GM21619 (cell line): ENCODE measurements around the gene COCH.

Source experiments
- ATAC-seq: cut with Tn5 transposase; IDR thresholded peaks from one replicate; pipeline ENCODE4 v1.9.1; 2021; ENCODE audit not compliant: unreplicated experiment

Gene COCH

GRCh38 chr14:30874120-30874998 lies at the start of gene COCH:
TSS of gene COCH (plus strand) at chr14:30874559. CDS start at chr14:30874939, 380 bp downstream.
- ATAC-seq = peak; percentile 75

- no peak for ATAC-seq
Observed at GRCh38 chr14:30826070-30826469, 48.3 kb upstream of the COCH start.

- no peak for ATAC-seq
Observed at GRCh38 chr14:30829853-30830252, 44.5 kb upstream of the COCH start.

- ATAC-seq = no peak
Observed at GRCh38 chr14:30834353-30834752, 40.0 kb upstream of the COCH start.

- no peak for ATAC-seq
Observed at GRCh38 chr14:30838351-30838750, 36.0 kb upstream of the COCH start.

GRCh38 chr14:30840086-30840779 lies 34.1 kb upstream of the COCH start:
- no peak for ATAC-seq

- no peak for ATAC-seq
Observed at GRCh38 chr14:30842431-30842830, 31.9 kb upstream of the COCH start.

GRCh38 chr14:30848449-30849240 lies 25.7 kb upstream of the COCH start:
- ATAC-seq = no peak

- ATAC-seq = peak; percentile 96
Observed at GRCh38 chr14:30849354-30849753, 25.0 kb upstream of the COCH start.

- no peak for ATAC-seq
Observed at GRCh38 chr14:30849983-30850382, 24.4 kb upstream of the COCH start.

- no peak for ATAC-seq
Observed at GRCh38 chr14:30853946-30854345, 20.4 kb upstream of the COCH start.

GRCh38 chr14:30854492-30854891 lies 19.9 kb upstream of the COCH start:
- ATAC-seq = peak; percentile 44

- peak; percentile 72 for ATAC-seq
Observed at GRCh38 chr14:30855345-30856037, 18.9 kb upstream of the COCH start.

- no peak for ATAC-seq
Observed at GRCh38 chr14:30861200-30861599, 13.2 kb upstream of the COCH start.

- no peak for ATAC-seq
Observed at GRCh38 chr14:30864934-30865333, 9.4 kb upstream of the COCH start.

GRCh38 chr14:30868736-30869135 lies 5.6 kb upstream of the COCH start:
- no peak for ATAC-seq

GRCh38 chr14:30869551-30870155 lies 4.7 kb upstream of the COCH start:
- ATAC-seq = no peak

GRCh38 chr14:30872602-30873001 lies 1.8 kb upstream of the COCH start:
- ATAC-seq = no peak

GRCh38 chr14:30873308-30874119 lies 845 bp upstream of the COCH start:
- ATAC-seq = no peak
